KMS-11 (cell line): Measurements from ENCODE around the gene SMG6.

ENCODE experiments used
- H2AFZ ChIP-seq: fragments of 200-600 bp; sonication (generic); 2 replicates; pipeline ENCODE4 v1.6.1; 2016; ENCODE audit warnings: antibody characterized with exemption, mixed run types, low read depth
- H3K27ac ChIP-seq: fragments of 200-600 bp; sonication (generic); 2 replicates; pipeline ENCODE4 v1.6.1; 2016; ENCODE audit warnings: mild to moderate bottlenecking, mixed run types
- H3K27me3 ChIP-seq: fragments of 200-600 bp; sonication (generic); 2 replicates; pipeline ENCODE4 v1.6.1; 2017; ENCODE audit warnings: mild to moderate bottlenecking, low read depth, mixed run types, moderate library complexity; ENCODE audit not compliant: insufficient read depth
- H3K36me3 ChIP-seq: fragments of 200-600 bp; sonication (generic); 2 replicates; pipeline ENCODE4 v1.6.1; 2017; ENCODE audit warnings: mild to moderate bottlenecking, mixed run types; ENCODE audit not compliant: insufficient read depth
- H3K4me1 ChIP-seq: fragments of 200-600 bp; sonication (generic); 2 replicates; pipeline ENCODE4 v1.6.1; 2016; ENCODE audit warnings: mild to moderate bottlenecking, low read depth, mixed run types; ENCODE audit not compliant: poor library complexity, severe bottlenecking
- H3K4me2 ChIP-seq: fragments of 200-600 bp; sonication (generic); 2 replicates; pipeline ENCODE4 v1.7.0; 2016; ENCODE audit warnings: mild to moderate bottlenecking, mixed run types
- H3K4me3 ChIP-seq: fragments of 200-600 bp; sonication (generic); IDR thresholded peaks from 2 replicates; pipeline ENCODE4 v1.6.1; 2017; ENCODE audit warnings: low read depth, low read length, mixed read lengths; ENCODE audit not compliant: insufficient read depth
- H3K79me2 ChIP-seq: fragments of 200-600 bp; sonication (generic); 2 replicates; pipeline ENCODE4 v1.6.1; 2016; ENCODE audit warnings: low read depth, mixed run types; ENCODE audit not compliant: insufficient read depth
- H3K9ac ChIP-seq: fragments of 200-600 bp; sonication (generic); 2 replicates; pipeline ENCODE4 v1.6.1; 2016; ENCODE audit warnings: mild to moderate bottlenecking, mixed run types
- H4K20me1 ChIP-seq: fragments of 200-600 bp; sonication (generic); 2 replicates; pipeline ENCODE4 v1.6.1; 2016; ENCODE audit warnings: mild to moderate bottlenecking, mixed run types; ENCODE audit not compliant: insufficient read depth
- TF ChIP-seq, protein P1 (sequence below): fragments of 200-600 bp; sonication (generic); conservative IDR thresholded peaks from 2 replicates; pipeline ENCODE4 v1.6.1; 2017; ENCODE audit warnings: low read depth, mild to moderate bottlenecking, antibody characterized with exemption, low read length, moderate library complexity, mixed read lengths

SMG6 gene

DNA sequence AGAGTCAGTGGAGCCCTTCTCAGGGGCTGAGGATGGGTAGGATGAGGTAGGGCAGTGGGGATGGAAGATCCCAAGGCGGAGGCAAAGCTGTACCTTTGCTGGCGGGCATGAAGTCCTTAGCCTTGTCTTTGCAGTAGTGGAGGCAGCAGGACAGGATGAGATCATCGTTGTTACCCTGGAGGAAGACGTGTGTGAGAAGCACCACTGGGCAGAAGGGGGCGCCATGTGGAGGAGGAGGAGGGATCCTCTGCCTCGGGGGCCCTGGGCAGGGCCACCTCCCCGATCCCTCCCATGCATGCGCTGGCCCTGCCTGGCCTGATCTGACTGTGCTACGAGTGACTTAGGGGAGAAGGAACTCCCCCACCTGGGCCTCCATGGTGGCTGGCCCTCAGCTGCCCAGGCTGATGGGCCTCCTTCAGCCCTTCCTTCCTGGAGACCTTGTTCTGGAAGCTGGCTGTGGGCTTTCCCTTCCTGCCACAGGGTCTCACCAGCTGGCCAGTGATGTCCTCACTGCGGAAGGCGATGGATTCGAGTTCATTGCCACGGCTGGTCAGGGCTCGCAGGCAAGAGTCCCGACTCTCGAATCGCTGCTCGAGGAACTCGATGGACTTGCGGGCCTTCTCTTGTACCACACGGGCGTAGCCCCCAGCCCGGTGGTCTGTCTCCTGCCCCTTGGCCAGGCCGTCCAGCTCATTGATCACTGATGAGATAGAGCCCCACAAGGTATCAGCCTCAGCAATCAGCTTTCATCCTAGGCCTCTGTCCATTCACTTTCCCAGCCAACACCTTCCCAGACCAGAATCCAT lies 238.4 kb downstream of the SMG6 start:
- H3K27me3 ChIP-seq: no peaks in the 10 kb centered on the region
- peaks cover 22% of the 10 kb centered on the region for H3K4me1 ChIP-seq
- H4K20me1 ChIP-seq: no peaks in the 10 kb centered on the region
- H3K36me3 ChIP-seq: no peaks in the 10 kb centered on the region
- no peaks in the 10 kb centered on the region for H3K79me2 ChIP-seq
- H3K27ac ChIP-seq: no peak overlapping the region
- TF ChIP-seq, protein P1, sequence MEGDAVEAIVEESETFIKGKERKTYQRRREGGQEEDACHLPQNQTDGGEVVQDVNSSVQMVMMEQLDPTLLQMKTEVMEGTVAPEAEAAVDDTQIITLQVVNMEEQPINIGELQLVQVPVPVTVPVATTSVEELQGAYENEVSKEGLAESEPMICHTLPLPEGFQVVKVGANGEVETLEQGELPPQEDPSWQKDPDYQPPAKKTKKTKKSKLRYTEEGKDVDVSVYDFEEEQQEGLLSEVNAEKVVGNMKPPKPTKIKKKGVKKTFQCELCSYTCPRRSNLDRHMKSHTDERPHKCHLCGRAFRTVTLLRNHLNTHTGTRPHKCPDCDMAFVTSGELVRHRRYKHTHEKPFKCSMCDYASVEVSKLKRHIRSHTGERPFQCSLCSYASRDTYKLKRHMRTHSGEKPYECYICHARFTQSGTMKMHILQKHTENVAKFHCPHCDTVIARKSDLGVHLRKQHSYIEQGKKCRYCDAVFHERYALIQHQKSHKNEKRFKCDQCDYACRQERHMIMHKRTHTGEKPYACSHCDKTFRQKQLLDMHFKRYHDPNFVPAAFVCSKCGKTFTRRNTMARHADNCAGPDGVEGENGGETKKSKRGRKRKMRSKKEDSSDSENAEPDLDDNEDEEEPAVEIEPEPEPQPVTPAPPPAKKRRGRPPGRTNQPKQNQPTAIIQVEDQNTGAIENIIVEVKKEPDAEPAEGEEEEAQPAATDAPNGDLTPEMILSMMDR: peak; percentile 30
- H3K9ac ChIP-seq: no peak overlapping the region
- H3K4me2 ChIP-seq: no peak overlapping the region
- no peak overlapping the region for H3K4me3 ChIP-seq
- H2AFZ ChIP-seq: no peak overlapping the region

DNA sequence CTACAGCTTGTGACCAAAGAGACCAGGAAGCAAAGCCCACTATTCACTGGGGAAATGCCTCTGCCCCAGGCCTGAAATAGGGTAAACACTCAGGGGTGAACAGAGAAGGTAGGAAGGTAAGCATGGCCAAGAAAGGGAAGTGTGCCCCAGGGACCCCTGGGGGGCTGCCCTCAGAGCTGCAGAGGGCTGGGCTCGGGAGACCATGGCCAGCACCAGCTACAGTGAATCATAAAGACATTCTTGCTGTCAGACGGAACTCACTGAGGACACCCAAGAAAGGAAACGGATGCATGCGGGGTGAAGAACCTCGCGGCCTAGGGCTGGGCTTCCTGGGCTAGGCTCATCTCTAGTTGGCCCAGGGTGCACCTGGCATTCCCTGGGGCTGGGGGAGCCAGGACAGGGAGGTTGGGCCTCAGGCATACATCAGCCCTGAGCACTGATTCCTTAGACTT lies 239.0 kb downstream of the SMG6 start:
- no peak overlapping the region for H3K4me2 ChIP-seq
- H3K27me3 ChIP-seq: no peaks in the 10 kb centered on the region
- TF ChIP-seq, protein P1: no peak

DNA sequence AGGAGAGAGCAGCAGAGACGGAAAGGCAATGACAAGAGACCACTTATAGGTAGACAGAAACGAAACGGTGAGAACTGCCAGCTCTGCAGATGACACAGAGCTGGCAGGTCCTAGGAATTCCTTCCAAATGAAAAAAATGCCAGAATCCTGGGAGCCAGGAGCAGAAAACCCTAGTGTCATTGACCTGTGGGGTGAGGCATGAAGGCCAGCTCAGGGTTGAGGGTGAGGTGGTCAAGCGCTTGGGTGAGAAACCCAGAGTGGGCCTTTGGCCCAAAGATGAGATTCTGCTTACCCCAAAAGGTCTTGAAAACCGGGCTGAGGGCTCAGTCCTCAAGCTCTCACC lies 239.5 kb downstream of the SMG6 start:
- TF ChIP-seq, protein P1: no peak
- no peak overlapping the region for H2AFZ ChIP-seq
- no peak overlapping the region for H3K4me3 ChIP-seq
- no peaks in the 10 kb centered on the region for H4K20me1 ChIP-seq
- H3K4me1 ChIP-seq: peaks cover 11% of the 10 kb centered on the region
- no peaks in the 10 kb centered on the region for H3K36me3 ChIP-seq
- no peaks in the 10 kb centered on the region for H3K27me3 ChIP-seq
- no peak overlapping the region for H3K4me2 ChIP-seq
- H3K27ac ChIP-seq: no peak overlapping the region
- no peak overlapping the region for H3K9ac ChIP-seq
- no peaks in the 10 kb centered on the region for H3K79me2 ChIP-seq

More for the DNA sequence above, 239.0 kb downstream of the SMG6 start:
- Histone ChIP-seq H3K4me3 (no peak overlapping the region), H3K79me2 (no peaks in the 10 kb centered on the region), H2AFZ (no peak overlapping the region), H3K36me3 (no peaks in the 10 kb centered on the region), H4K20me1 (no peaks in the 10 kb centered on the region), H3K4me1 (peaks cover 16% of the 10 kb centered on the region), H3K9ac (no peak overlapping the region), H3K27ac (no peak overlapping the region)

DNA sequence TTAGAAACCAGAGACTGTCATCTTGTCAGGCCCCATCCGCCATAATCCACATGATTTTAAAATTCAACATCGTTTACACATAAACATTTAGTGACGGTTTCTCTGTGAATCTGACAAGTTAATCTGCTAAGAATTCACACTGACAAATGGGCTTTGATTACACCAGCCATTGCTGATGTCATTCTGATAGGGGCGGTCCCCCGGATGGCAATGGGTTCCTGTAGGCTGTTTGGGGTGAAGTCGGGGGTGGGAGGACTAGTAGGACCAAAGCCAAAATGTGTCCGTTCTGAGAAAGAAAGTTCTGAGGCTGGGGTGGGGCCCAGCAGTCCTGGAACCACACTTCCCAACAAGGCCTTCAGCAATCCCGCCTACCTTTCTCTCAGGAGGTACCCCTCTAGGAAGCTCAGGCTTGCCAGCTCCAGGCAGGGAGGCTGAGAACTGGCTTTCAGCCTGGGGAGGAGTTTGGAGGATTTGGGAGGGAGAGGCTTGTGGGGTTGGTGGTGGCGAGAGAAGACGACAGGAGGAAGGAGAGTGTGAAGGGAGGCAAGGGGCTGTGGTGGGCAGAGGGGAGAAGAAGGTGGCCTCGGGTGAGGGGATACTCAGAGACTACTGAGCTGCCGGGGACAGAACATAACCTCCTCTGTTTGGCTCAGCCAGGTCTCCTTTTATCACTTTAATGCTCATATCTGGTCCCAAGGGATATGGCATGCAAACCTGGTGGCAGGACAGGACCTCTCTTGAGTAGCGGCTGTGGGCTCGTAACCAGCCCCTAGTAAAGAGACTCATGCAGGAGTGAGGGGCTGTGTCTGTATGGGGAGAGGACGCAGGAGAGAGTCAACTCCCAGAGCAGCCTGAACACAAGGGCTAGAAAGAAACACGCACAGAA lies 240.1 kb downstream of the SMG6 start:
- no peaks in the 10 kb centered on the region for H3K27me3 ChIP-seq
- H4K20me1 ChIP-seq: no peaks in the 10 kb centered on the region
- no peak overlapping the region for H3K27ac ChIP-seq
- no peaks in the 10 kb centered on the region for H3K36me3 ChIP-seq
- H3K79me2 ChIP-seq: no peaks in the 10 kb centered on the region
- no peak overlapping the region for H3K4me3 ChIP-seq
- peaks cover 5% of the 10 kb centered on the region for H3K4me1 ChIP-seq
- TF ChIP-seq, protein P1: no peak
- no peak overlapping the region for H3K9ac ChIP-seq
- H2AFZ ChIP-seq: no peak overlapping the region
- H3K4me2 ChIP-seq: no peak overlapping the region
